ENCODE data around the gene C19orf73.
A peak's percentile ranks its signal among the peaks of the same experiment; 100 is the strongest.
"Not testable (repeated sequence)": the region's sequence is repeated elsewhere in the genome, so short reads cannot be mapped to it uniquely, and the experiment has no call there.

Gene C19orf73

GRCh38 chr19:49148784-49149651, 30.1 kb upstream of the C19orf73 start:
- peak; percentile 80 for DNase-seq

GRCh38 chr19:49148044-49148682, 29.2 kb upstream of the C19orf73 start:
- DNase-seq, result no peak

DNA sequence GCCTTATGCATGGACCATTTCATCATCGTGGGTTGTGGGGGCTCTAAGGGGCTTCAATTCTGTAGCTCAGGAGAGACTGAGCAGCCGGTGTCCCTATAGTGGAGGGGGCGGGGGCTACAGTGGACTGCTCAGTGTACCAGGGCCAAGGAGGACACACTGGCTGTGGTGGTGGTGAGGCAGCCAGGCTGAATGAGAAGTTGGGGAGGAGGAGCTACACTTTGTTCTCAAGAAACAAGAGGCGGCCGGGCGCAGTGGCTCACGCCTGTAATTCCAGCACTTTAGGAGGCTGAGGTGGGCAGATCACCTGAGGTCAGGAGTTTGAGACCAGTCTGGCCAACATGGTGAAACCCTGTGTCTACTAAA, 27.4 kb upstream of the C19orf73 start:
- DNase-seq, result not testable (repeated sequence)

DNA sequence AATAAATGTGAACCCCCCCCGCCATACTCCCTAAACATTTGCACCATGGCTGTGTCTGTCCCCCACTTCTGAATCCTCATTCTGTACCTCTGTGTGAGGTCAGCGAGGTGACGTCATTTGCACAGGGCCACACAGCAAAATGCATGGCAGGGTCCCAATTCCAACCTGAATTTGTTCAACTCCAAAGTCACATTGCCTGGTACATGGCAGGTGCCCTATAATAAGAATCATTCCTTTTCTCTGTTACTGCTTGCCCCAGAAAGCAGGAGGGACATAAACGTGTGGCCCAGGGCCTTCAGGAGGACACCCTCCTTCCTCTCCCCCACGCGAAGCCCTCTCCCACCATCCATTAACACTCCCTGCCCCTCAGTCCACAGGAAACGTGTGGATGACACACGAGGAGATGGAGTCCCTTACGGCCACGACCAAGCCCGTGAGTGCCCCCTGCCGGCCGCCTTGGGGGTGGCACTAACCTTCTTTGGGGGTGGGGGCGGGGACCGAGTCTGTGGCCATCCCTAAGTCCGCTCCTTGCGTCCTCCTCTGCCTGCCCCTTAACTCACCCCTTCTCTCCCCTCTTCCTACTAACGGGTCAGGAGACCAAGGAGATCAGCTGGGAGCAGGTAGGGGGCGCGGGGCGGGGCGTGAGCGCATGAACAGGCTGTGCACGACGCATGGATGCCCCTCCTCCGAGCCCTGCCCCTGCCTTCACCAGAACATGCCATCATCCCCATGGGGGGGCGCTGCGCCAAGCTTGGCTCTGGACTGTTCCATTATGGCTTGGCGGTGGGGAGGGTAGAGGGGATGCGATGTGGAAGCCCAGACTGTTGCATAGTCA, 26.8 kb upstream of the C19orf73 start:
- peak; percentile 83 for DNase-seq

DNA sequence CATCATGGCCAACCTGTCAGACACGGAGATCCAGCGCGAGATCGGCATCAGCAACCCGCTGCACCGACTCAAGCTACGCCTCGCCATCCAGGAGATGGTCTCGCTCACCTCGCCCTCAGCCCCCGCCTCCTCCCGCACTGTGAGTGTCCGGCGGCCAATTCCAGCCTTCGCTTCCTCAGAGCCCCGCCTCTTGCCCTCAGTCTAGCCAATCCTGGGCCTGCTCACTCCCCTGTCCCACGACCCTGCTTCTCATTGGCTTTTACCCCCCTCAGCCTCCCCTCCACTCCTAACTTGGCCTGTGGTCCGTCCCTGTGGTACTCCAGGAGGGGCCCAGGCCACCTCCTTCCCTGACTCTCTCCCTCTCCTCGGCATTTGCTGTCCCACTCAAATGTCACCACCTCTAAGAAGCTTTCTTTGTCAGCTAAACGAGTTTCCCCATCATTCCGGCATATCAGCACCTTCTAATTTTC, 24.0 kb upstream of the C19orf73 start:
- peak; percentile 74 for DNase-seq

DNA sequence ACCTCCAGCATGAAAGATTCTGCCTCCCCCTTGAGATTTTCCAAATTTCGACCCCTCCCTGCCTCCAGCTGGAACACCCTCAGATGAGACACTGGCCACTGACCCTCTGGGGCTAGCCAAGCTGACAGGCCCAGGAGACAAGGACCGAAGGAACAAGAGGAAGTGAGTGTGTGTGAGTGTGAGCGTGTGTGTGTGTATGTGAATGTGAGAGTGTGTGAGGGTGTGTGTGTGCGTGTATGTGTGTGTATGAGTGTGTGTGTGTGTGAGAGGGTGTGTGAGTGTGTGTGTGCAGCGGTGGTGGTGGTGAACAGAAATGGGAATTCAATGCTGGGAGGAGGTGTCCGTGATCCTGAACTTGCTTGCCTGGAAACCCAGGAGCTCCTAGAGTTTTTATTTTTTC, 22.4 kb upstream of the C19orf73 start:
- DNase-seq, result no peak

GRCh38 chr19:49140951-49141350, 22.0 kb upstream of the C19orf73 start:
- DNase-seq, result no peak

DNA sequence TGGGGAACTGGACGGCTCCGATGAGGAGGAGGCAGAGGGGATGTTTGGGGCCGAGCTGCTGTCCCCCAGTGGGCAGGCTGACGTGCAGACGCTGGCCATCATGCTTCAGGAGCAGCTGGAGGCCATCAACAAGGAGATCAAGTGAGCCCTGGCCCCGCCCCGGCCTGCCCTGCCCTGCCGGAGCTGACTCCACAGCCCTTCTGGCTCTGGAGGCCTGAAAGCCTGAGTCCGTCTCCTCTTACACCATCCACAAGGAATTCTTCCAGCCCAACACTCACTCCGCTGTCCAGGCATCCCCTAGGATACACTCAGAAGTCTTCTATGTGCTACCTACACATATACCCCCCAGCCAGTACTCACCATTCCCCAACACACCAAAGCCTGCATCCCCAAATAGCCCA, 17.8 kb upstream of the C19orf73 start:
- no peak for DNase-seq

GRCh38 chr19:49135686-49136085, 16.7 kb upstream of the C19orf73 start:
- no peak for DNase-seq

GRCh38 chr19:49133621-49134454, 14.9 kb upstream of the C19orf73 start:
- peak; percentile 70 for DNase-seq

GRCh38 chr19:49132974-49133609, 14.1 kb upstream of the C19orf73 start:
- peak; percentile 72 for DNase-seq

DNA sequence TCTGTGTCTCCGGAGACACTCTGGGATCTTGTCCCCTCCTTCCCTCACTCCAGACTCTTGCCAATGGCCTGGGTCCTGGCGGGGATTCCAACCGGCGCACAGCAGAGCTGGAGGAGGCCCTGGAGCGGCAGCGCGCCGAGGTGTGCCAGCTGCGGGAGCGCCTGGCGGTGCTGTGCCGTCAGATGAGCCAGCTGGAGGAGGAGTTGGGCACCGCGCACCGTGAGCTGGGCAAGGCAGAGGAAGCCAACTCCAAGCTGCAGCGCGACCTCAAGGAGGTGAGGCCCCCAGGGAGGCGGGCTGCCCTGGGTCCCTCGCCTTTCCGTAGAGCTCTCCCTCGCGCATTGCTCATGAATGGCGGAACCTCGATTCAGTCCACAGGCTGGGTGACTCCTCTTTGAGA, 11.4 kb upstream of the C19orf73 start:
- DNase-seq, result no peak

- DNase-seq, result no peak
These were observed 10.3 kb upstream of the C19orf73 start for GRCh38 chr19:49129238-49129583.

DNA sequence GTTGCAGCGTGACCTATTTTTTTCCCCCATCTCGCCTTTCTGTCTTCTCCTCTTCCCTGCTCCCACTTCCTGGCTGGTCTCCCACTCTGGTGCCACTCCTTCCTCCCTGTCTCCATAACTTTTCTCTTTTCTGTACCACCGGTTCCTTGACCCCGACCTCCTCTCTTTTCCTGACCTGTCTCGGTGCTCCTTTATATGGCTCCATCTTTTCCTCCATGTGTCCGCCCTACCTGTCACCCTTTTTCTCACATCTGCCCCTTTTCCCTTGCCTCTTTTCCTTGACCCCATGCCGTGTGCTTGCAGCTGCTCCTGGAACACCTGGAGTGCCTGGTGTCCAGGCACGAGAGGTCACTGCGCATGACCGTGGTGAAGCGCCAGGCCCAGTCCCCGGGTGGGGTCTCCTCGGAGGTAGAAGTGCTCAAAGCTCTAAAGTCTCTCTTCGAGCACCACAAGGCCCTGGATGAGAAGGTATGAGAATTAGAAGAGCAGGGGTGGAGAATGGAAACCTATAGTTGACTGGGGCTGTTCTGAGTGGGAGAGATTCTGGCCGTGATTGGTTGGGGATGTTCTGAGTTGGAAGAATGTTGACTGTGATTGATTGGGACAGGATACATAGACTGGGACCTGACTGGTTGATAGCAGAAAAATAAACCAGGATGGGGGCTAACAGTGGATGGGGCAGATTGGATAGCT, 9.7 kb upstream of the C19orf73 start:
- no peak for DNase-seq

GRCh38 chr19:49127674-49128544, 9.0 kb upstream of the C19orf73 start:
- DNase-seq, result peak; percentile 94

GRCh38 chr19:49127225-49127624, 8.3 kb upstream of the C19orf73 start:
- not testable (repeated sequence) for DNase-seq

GRCh38 chr19:49126575-49126974, 7.6 kb upstream of the C19orf73 start:
- no peak for DNase-seq

- DNase-seq, result no peak
These were observed 6.2 kb upstream of the C19orf73 start for GRCh38 chr19:49125025-49125731.

GRCh38 chr19:49123285-49123684, 4.3 kb upstream of the C19orf73 start:
- DNase-seq, result not testable (repeated sequence)

GRCh38 chr19:49121841-49122240, 2.9 kb upstream of the C19orf73 start:
- not testable (repeated sequence) for DNase-seq

Measured in CD4-positive, alpha-beta T cell treated with Interleukin-6 for 4 hours (primary cell).